GM19467 (cell line): ENCODE results near the gene RNF224.
A peak's percentile ranks its signal among the peaks of the same experiment; 100 is the strongest.

ENCODE experiments used
- ATAC-seq: cut with Tn5 transposase; IDR thresholded peaks from one replicate; pipeline ENCODE4 v1.9.1; 2021; ENCODE audit warnings: mild to moderate bottlenecking, moderate library complexity; ENCODE audit not compliant: unreplicated experiment

RNF224 gene

DNA sequence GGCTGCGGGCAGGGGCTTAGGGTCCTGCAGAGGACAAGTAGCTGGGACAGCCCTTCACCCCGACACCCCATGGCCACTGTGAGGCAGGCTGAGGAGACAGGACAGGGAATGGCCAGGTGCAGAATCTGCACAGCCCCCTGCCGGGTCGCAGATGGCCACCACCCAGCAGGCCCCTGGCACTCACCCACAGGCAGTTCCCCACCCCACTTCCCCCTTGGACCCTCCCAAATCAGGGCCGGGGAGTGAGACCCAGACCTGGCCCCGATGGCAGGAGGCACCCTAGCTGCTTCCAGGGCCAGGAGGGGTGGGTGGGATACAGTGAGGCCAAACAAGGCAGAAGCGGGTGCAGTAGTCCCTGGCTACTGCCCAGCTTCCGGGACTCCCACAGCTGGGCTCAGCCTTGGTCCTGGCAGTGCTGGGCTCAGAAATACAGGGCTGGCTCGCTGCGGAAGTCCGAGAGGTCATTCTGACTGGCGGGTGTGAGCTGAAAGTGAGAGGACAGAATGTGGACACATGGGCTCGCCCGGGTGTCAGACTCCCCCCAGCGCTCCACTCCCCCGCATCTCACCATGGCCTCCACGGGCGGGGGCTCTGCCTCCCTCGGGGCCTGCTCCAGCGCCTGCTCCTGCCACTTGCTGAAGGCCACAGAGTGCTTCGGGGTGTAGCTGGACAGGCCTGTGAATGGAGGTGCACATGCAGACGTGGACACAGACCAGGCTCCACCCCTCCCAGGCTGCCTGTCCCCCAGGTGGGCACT lies 35.4 kb upstream of the RNF224 start:
- no peak for ATAC-seq

- no peak for ATAC-seq
Measured at GRCh38 chr9:137192448-137192780, 34.9 kb upstream of the RNF224 start.

GRCh38 chr9:137192859-137193258 lies 34.4 kb upstream of the RNF224 start:
- no peak for ATAC-seq

DNA sequence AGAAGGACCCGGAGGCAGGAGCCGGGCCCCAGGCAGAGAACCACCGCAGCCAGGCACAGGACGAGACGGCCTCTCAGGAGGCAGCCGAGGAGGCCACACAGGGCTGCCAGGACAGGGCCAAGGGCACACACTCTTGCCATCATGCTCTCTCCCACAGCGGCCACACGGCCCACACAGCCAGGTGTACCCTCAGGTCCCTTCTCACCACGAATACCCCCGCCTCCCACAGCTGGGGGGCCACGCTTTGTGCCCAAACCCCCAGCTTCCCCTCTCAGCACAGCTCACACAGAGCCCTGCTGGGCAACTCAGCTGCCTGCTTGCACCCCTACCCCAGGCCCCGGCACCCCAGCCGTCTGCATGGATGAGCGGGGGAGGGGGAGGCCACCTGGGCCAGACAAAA lies 33.5 kb upstream of the RNF224 start:
- no peak for ATAC-seq

GRCh38 chr9:137194388-137194787 lies 32.9 kb upstream of the RNF224 start:
- no peak for ATAC-seq

DNA sequence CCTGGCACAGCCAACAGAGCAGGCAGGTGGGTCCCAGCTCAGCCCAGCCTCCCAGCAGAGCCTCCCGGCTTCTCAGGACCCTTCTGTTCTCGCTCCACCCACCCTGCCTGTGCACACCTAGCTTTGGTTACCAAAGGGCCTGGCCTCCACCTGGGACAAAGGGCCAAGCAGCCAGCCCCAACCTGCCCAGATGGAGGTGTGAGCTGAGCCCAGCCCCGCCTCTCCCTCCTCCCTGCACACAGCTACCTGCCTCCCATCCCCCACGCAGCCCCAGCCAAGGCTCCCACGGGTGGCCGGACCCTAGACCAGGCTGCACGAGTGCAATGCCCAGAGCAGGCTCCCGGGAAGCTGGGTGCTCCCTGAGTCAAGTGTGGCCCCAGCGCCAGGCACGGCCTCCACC lies 32.4 kb upstream of the RNF224 start:
- no peak for ATAC-seq

DNA sequence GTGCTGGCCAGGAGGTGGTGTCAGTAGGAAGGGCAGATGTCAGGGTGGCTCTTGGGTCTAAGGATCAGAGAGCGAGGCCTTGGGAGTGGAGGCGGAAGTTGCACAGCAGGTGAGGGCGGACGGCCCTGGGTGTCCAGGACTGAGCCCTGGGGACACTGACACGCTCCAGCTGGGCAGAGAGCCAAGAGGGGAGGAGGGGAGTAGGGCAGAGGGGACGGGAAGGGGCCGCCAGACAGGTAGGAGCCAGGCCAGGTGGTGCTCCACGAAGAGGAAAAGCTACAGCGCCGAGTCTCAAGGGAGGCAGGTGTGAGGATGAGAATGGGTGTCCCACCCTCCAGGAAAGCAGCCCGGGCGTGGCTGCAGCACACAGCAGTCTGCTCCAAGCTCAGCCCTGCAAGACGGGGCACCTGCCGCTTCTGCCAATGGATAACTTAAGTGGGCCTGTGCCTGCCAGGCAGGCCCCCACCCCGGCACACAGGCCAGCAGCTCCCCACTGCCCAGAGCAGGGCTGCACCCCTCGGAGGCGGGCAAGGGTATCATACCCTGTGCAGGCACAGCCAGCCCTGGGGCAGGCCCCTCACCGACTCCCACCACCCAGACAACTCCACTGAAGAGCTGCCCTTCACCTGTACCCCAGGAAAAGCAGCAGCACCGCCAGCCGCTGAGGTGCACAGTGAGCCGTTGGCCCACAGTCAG lies 31.6 kb upstream of the RNF224 start:
- ATAC-seq = no peak

DNA sequence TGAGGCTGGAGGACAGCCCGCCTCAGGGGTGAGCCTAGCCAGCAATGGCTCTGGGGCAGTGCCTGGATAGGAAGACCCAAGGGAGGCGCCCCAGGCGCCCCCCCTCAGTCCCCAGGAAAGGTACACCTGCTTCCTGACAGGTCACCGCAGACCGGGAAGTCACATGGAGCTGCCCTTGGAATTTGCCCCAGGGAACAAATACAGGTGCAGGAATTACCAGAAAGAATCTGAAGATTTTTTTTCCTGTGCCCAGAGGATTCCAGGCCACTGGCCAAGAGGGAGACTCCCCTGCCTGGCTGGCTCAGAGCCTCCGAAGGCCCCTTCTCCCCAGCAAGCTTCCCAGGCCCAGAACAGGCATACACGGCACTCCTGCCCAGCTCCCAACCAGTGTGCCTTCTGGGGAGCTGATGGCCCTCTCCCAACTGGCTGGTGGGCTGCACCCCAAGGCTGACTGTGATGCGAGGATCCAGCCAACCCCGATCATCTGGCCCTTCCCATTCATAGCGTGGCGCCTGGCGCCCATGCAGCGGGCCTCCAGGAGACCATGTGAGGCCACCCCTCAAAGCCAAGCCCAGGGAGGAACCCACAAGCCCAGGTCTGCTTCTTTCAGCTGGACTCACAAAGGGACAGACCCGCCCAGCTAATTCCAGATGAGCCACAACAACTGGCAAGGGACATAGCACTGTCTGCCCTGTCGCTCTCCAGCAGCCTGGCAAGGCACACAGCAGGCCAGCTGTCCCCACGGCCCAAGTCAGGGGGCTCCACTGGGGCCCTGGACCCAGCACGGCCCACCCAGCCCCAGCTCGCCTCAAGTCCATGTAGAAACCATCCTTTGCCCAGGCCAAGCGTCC lies 29.0 kb upstream of the RNF224 start:
- no peak for ATAC-seq

DNA sequence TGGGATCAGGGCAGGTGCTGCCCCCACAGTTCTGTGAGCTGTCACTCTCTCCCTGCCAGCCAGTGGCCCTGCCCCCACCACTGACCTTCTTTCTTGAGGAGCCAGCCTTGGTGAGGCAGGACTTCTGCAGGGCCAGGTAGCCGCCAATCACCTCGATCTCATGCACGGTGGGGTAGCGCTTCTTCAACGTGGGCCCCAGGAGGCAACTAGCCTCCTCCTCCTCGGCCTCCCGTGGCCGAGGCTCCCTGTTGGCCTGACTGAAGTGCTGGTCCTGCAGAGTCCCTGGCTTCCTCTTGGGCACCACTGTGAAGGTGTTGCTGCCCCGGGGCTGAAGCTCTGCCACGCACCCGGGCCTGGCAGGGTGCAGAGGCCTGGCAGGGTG lies 28.4 kb upstream of the RNF224 start:
- ATAC-seq = no peak

DNA sequence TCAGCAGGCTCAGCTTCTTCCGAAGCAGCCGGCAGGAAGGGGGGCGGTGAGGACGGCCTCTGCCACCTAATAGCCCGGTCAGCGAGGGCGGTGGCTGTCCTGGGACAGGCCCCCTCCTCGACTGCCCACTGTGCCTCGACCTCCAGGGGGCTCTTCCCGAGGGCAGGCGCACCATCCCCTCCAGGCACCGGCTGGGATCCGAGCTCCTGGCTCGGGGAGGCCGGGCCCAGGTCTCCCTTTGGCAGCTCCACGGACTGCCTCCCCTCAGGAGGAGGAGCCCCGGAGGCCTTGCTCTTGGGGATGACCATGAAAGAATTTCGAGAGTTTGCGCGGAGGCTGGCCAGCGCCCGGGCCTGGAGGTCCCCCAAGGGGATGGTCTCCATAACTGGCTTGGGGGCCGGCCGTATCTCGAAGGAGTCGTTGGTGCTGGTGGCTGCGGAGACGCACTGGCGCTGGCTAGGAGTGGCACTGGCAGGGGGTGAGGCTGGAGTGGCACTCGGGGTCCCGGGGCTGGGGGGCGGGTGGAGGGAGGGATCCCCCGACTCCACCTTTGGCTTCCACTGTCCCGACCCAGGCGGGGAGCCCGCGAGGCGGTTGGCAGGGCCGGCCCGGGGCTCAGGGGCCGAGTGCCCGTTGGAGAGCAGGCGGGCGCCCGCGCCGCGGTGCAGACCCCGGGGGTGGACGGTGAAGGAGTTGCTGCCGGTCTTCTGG lies 27.7 kb upstream of the RNF224 start:
- no peak for ATAC-seq

GRCh38 chr9:137200311-137201204 lies 26.7 kb upstream of the RNF224 start, which contains the start of gene TPRN:
TSS of gene TPRN (minus strand) at chr9:137200741. CDS start at chr9:137200711, 30 bp downstream.
- peak; percentile 82 for ATAC-seq

DNA sequence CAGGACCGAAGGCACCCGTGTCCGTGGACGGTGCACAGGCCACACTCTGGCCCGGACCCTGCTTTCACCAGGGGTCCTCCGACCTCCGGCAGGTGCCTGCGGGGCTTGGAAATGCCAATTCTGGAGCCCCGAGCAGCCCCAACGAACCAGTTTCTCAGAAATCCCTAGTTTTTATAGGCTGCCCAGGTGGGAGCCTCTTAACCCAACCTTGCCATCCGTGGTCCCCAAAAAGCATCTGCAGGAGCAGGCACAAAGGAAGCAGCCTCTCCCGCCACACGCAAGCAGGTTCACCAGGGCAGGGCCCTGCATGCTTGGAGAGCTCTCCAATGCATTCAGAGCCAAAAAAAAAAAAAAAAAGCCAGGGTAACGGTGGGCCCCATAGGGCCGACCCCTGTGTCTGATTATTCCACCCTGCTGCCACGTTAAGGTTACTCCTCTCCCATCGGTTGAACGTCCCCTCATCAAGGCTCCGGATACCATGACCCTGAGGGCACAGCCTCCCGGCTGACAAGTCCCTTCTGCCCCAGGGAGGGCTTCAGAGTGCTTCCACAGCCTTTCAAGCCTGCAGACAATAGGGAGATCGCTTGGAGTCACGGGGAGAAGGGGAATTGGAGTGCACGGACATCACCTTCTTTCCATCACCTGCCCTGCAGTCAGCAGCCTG lies 26.0 kb upstream of the RNF224 start:
- ATAC-seq = no peak

DNA sequence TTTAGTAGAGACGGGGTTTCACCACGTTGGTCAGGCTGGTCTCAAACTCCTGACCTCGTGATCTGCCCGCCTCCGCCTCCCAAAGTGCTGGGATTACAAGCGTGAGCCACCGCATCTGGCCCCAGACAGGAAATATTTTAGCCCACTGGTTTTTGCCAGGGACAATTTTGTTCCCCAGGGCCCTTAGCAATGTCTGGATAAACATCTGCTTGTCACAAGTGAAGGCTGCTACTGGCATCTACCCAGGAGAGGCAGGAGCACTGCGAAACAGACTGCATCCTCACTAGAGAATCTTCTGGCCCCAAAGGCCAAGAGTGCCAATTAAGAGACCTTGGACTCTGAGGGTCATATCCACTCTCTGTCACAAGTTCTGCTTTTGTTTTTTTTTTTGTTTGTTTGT lies 24.3 kb upstream of the RNF224 start:
- no peak for ATAC-seq

- no peak for ATAC-seq
Measured at GRCh38 chr9:137204731-137205125, 22.6 kb upstream of the RNF224 start.

- ATAC-seq = peak; percentile 45
Measured at GRCh38 chr9:137205126-137206069, 21.9 kb upstream of the RNF224 start, which contains the start of the genes NDOR1 and TMEM203. TSS of gene NDOR1 (plus strand) at chr9:137205700. CDS start at chr9:137205778, 78 bp downstream. TSS of gene TMEM203 (minus strand) at chr9:137205648. CDS start at chr9:137205414, 234 bp downstream.

- no peak for ATAC-seq
Measured at GRCh38 chr9:137206602-137207001, 20.7 kb upstream of the RNF224 start.

GRCh38 chr9:137211532-137211931 lies 15.8 kb upstream of the RNF224 start:
- no peak for ATAC-seq

DNA sequence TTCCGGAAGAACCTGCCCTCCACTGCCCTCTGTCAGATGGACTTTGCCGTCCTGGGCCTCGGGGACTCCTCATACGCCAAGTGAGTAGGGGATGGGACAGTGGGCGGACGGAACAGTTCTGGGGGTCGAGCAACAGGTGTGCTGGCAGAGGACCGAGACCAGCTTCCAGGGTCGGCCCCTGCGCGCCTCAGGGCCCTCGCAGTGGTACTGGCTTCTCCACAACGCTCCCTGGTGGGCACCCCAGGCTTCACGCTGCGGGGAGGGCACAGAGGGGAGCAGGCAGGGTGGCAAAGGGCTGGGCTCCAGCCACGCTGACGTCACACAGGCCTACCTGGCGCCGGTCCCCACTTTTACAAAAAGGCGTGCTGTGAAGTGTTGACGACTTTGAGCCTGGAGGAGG lies 14.8 kb upstream of the RNF224 start:
- no peak for ATAC-seq
